Activated naive CD4-positive, alpha-beta T cell treated with anti-CD3 and anti-CD28 coated beads, Interleukin-2, amount 50 U/mL, for 16 hours (primary cell): ENCODE measurements around the gene SPTSSB.

Experiments
- DNase-seq: peaks from one replicate; pipeline ENCODE4 v3.0.0-alpha.2; 2020

Gene SPTSSB

GRCh38 chr3:161337311-161337710, 34.0 kb downstream of the SPTSSB start:
- DNase-seq = no peak

- no peak for DNase-seq
Measured at GRCh38 chr3:161336661-161337060, 34.7 kb downstream of the SPTSSB start.

GRCh38 chr3:161333696-161334095, 37.6 kb downstream of the SPTSSB start:
- no peak for DNase-seq

- no peak for DNase-seq
Measured at GRCh38 chr3:161332792-161333191, 38.5 kb downstream of the SPTSSB start.

- DNase-seq = no peak
Measured at GRCh38 chr3:161325059-161325458, 46.3 kb downstream of the SPTSSB start.

GRCh38 chr3:161323926-161324621, 47.2 kb downstream of the SPTSSB start:
- DNase-seq = no peak

GRCh38 chr3:161322781-161323568, 48.3 kb downstream of the SPTSSB start:
- DNase-seq = no peak

- DNase-seq = no peak
Measured at GRCh38 chr3:161320837-161321236, 50.5 kb downstream of the SPTSSB start.

GRCh38 chr3:161319867-161320266, 51.5 kb downstream of the SPTSSB start:
- DNase-seq = no peak

- DNase-seq = no peak
Measured at GRCh38 chr3:161317077-161317476, 54.2 kb downstream of the SPTSSB start.

- DNase-seq = no peak
Measured at GRCh38 chr3:161316006-161316689, 55.2 kb downstream of the SPTSSB start.

- no peak for DNase-seq
Measured at GRCh38 chr3:161314836-161315395, 56.4 kb downstream of the SPTSSB start.

- DNase-seq = peak; percentile 11
Measured at GRCh38 chr3:161310649-161311423, 60.5 kb downstream of the SPTSSB start.

- no peak for DNase-seq
Measured at GRCh38 chr3:161305095-161305991, 66.0 kb downstream of the SPTSSB start.

- no peak for DNase-seq
Measured at GRCh38 chr3:161296814-161297213, 74.5 kb downstream of the SPTSSB start.

GRCh38 chr3:161295325-161295724, 76.0 kb downstream of the SPTSSB start:
- no peak for DNase-seq
